Dendritic cell treated with granulocyte-macrophage colony-stimulating factor and Interleukin-4, amounts not matched to agents 40 ng/mL and 50 ng/mL, for 4 days (primary cell): ENCODE results near the gene NRL.
A peak's percentile ranks its signal among the peaks of the same experiment; 100 is the strongest.

Experiments used
- H3K27ac Mint-ChIP-seq: one replicate; pipeline ENCODE4 v1.8.0; 2022; ENCODE audit warnings: mild to moderate bottlenecking, mixed read lengths
- H3K27me3 Mint-ChIP-seq: one replicate; pipeline ENCODE4 v1.8.0; 2022; ENCODE audit warnings: mild to moderate bottlenecking, mixed read lengths
- H3K36me3 Mint-ChIP-seq: one replicate; pipeline ENCODE4 v1.8.0; 2022; ENCODE audit warnings: low read depth, mixed read lengths
- H3K4me1 Mint-ChIP-seq: one replicate; pipeline ENCODE4 v1.8.0; 2022; ENCODE audit warnings: low read depth, mixed read lengths
- H3K4me3 Mint-ChIP-seq: one replicate; pipeline ENCODE4 v1.8.0; 2022; ENCODE audit warnings: mild to moderate bottlenecking, moderate library complexity, mixed read lengths
- H3K9me3 Mint-ChIP-seq: one replicate; pipeline ENCODE4 v1.8.0; 2022; ENCODE audit warnings: mixed read lengths
- intact Hi-C: fragments of 100-400 bp; cut with micrococcal nuclease; formaldehyde crosslinking; loops from one replicate; pipeline ENCODE4 v1.15.0; 2022

The NRL gene

DNA sequence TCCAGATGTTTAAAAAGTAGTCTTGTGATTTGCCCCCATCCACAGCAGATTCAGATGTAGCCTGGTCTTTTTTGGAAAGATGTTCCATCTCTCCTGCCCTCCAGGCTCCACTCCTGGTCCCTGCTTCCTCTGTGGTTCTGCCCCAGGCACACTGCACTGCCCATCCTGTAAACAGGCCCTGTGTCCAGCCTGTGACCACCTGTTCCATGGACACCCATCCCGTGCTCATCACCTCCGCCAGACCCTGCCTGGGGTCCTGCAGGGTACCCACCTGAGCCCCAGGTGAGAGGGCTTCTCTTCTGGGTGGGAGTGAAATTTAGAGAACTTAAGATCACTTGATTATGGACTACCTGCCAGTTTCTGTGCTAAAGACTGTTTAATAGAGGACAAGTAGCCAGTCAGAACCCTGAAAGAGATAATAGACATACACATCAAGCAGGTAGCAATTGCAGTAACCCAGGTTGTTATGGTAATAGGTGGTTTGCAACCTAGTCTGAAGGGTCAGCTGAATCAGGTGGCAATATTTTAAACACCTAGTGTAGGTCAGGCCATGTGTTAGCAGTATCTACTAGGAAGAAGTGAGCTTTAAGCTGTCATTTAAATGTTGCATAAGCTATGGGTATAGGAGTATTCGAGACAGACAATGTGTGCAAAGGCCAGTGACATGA is 34.7 kb upstream of the NRL start:
- H3K4me3 Mint-ChIP-seq: no peak overlapping the region
- no peaks in the 10 kb centered on the region for H3K27me3 Mint-ChIP-seq
- peaks cover 93% of the 10 kb centered on the region for H3K36me3 Mint-ChIP-seq
- H3K9me3 Mint-ChIP-seq: no peaks in the 10 kb centered on the region
- no peak overlapping the region for H3K27ac Mint-ChIP-seq
- intact Hi-C loops: no loop called here
- peaks cover 49% of the 10 kb centered on the region for H3K4me1 Mint-ChIP-seq

DNA sequence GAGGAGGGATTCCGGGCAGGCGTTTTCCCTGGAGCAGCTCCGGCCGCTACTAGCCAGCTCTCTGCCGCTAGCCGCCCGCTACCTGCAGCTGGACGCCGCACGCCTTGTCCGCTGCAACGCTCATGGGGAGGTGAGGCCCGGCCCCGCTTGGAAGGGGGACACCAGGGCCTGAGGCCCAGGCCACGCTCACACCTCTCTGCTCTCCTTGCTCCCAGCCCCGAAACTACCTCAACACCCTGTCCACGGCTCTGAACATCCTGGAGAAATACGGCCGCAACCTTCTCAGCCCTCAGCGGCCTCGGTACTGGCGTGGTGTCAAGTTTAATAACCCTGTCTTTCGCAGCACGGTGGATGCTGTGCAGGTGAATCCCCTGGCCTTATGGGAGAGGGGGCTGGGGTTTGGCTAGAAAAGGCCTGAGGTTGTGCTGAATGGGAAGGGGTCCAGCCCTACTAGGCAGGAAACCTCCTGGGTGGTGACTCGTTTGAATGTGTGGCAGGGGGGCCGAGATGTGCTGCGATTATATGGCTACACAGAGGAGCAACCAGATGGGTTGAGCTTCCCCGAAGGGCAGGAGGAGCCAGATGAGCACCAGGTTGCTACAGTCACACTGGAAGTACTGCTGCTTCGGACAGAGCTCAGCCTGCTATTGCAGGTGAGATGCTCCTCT is 33.1 kb upstream of the NRL start:
- Mint-ChIP-seq H3K4me3 (peak overlapping the region; percentile 98), H3K9me3 (no peaks in the 10 kb centered on the region), H3K36me3 (peaks cover 96% of the 10 kb centered on the region), H3K27ac (peak overlapping the region; percentile 91), H3K4me1 (peaks cover 54% of the 10 kb centered on the region), H3K27me3 (no peaks in the 10 kb centered on the region)
- intact Hi-C loops: loop anchor here (1.0 to 2.0 kb wide), 4 partner anchors 13 to 85 kb away; partner anchors contain the start of genes DCAF11, GMPR2, IPO4 and IRF9

DNA sequence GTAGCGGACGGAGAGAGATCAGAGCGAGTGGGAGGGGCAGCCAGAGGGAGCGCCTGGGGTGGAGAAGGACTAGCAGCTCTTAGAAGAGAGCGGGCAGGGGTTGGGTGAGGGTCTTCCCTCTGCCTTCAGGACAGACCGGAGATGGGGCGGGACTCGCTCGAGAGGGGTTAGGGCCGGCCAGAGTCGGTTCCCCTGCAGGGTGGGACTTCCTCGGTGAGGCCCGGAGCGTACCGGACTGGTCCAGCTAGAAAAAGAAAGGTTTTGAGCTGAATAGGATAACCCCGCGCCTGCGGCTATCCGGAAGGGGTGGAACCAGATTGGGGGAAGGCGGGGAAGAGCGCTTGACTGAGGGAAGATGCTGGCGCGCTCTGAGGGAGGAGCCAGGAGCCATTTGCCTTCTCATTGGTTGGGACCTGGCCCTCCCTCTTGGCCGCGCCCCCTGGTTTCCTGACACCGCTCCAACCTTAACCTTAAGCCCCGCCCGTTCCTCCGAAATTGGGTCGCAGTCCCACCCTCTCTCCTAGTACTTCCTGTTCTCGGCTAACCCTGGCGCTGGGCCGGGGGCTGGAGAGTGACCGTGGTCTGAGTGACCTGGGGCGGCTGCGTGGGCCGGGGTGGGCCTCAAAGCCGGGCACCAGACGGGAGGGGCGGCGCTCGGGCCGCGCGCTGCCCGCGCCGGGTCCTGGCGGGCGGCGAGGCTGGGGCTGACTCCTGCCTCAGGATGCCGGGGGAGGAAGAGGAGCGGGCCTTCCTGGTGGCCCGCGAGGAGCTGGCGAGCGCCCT is 32.4 kb upstream of the NRL start, which contains the start of gene RNF31:
RNF31 (plus strand) TSS at position 521 of the 783 bp plus-strand sequence; CDS start at position 722, 201 bp downstream.
- Mint-ChIP-seq H3K27me3 (no peaks in the 10 kb centered on the region), H3K9me3 (no peaks in the 10 kb centered on the region), H3K4me1 (peaks cover 59% of the 10 kb centered on the region), H3K27ac (peak within 1 kb of the TSS; percentile 91), H3K4me3 (peak within 1 kb of the TSS; percentile 98), H3K36me3 (peaks cover 94% of the 10 kb centered on the region)
- intact Hi-C loops: loop anchor here (1.0 to 2.0 kb wide), 4 partner anchors 14 to 86 kb away; partner anchors contain the start of genes DCAF11, GMPR2, IPO4 and IRF9

DNA sequence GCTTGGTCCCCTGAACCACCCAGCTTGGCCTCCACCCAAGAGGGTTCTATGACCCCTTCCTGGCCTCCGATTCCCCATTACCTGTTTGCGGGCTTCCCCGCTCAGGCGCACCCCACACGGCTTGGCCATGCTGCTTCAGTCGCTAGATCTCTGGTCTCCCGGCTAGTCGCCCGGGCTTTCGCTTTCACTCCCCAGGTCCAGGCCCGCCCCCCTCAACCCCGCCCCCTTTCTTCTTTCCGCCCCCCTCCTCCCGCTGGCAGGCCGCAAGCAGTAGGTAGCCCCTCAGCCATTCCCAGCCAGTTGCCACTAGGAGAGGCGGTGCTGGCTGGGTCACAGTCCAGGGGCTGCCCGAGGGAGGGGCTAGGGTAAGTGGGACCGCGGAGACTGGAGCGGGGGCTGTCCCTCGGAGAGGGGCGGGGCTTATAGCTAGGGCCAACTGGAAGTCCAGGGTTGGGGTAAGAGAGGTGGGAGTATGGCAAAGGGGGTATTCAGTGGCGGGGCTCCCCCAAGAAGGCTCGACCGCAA is 31.8 kb upstream of the NRL start, which contains the start of gene PSME2:
PSME2 (minus strand) TSS at position 158 of the 525 bp plus-strand sequence; CDS start at position 129, 29 bp downstream.
- intact Hi-C loops: loop anchor here (2.0 kb wide), 2 partner anchors 42 to 86 kb away; partner anchors contain the start of genes GMPR2, IPO4 and NEDD8
- Mint-ChIP-seq H3K36me3 (peaks cover 88% of the 10 kb centered on the region), H3K4me3 (peak within 1 kb of the TSS; percentile 98)

DNA sequence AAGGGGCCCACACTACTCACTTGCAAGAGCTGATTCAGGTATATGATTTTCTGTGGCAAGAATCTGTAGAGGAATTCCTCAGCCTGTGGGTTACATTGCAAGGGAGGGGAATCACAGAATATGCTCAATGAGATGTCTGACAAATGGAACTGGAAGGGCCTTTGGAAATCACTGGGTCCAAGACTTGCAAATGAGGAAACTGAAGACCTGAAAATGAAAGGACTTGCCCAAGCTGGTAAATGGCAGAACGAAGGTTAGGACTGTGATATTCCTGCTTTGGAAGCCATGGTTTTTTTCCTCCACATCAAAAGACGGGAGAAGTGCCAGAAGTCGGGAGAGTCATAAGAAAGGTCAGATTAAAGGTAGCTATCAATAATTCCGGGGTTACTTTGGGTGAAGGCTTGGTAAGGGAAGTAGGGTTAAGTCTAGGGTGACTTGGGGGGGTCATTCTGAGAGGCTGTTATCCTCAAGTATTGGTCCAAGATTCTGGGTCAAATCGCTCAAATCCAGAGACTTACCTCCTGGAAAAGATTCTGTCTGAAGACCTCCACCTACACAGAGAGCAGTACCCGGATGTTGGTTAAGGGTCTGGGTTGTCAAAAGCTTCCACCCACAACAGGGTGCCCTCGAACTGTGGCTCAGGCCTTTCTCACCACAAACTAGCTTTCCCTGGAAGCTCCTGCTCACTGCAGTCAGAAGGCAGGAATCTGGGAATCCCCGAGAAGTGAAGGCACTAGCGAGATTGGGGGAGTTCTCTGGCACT is 31.1 kb upstream of the NRL start:
- no peaks in the 10 kb centered on the region for H3K27me3 Mint-ChIP-seq

More for the DNA sequence above, 31.8 kb upstream of the NRL start, which contains the start of gene PSME2:
- no peaks in the 10 kb centered on the region for H3K9me3 Mint-ChIP-seq
- H3K4me1 Mint-ChIP-seq: peaks cover 65% of the 10 kb centered on the region
- H3K27me3 Mint-ChIP-seq: no peaks in the 10 kb centered on the region
- peak within 1 kb of the TSS; percentile 91 for H3K27ac Mint-ChIP-seq

DNA sequence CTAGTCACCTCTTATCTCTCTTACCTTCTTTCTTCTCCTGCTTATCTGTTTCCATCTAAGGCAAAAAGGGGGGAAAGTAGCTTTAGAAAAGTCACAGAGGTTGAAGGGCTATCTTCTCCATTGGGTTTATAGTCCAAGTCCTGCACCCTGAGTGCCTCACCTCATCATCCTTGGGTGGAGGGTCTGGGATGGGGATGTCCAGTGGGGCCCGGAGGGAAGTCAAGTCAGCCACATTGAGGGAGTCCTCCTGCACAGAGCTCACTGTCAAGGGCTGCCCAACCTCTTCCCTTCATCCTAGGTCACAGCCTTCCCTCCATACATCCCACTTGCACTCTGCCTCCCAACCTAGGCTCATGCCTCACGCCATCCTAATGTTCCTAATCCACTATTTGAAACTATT is 30.5 kb upstream of the NRL start:
- peaks cover 69% of the 10 kb centered on the region for H3K4me1 Mint-ChIP-seq
- peak overlapping the region; percentile 98 for H3K4me3 Mint-ChIP-seq
- H3K27me3 Mint-ChIP-seq: no peaks in the 10 kb centered on the region
- H3K27ac Mint-ChIP-seq: peak overlapping the region; percentile 91
- intact Hi-C loops: no loop called here
- H3K9me3 Mint-ChIP-seq: no peaks in the 10 kb centered on the region
- H3K36me3 Mint-ChIP-seq: peaks cover 84% of the 10 kb centered on the region

More for the DNA sequence above, 31.1 kb upstream of the NRL start:
- H3K4me3 Mint-ChIP-seq: peak overlapping the region; percentile 98
- no peaks in the 10 kb centered on the region for H3K9me3 Mint-ChIP-seq
- H3K4me1 Mint-ChIP-seq: peaks cover 67% of the 10 kb centered on the region
- peak overlapping the region; percentile 91 for H3K27ac Mint-ChIP-seq
- intact Hi-C loops: loop anchor here (2.0 kb wide), 2 partner anchors 43 to 87 kb away; partner anchors contain the start of genes GMPR2, IPO4 and NEDD8
- peaks cover 85% of the 10 kb centered on the region for H3K36me3 Mint-ChIP-seq

DNA sequence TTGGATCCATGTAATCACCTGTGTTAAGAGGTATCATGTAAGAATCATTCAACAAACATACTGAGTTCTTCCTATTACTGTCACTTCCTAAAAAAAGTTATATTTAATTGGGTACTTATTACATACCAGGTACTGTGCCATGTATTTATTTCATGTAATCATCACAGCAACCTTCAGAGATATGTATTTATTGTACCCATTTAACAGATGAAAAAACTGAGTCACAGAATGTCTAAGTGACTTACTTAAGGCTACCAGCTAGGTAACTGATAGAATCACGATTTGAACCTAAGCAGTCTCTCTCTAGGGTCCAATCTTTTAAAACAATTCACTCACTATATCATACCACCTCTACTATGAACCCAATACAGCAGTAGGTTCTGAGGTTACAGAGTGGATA is 29.7 kb upstream of the NRL start:
- Mint-ChIP-seq H3K4me3 (no peak overlapping the region), H3K27me3 (no peaks in the 10 kb centered on the region), H3K27ac (no peak overlapping the region), H3K4me1 (peaks cover 69% of the 10 kb centered on the region), H3K36me3 (peaks cover 80% of the 10 kb centered on the region), H3K9me3 (no peaks in the 10 kb centered on the region)
- intact Hi-C loops: no loop called here

DNA sequence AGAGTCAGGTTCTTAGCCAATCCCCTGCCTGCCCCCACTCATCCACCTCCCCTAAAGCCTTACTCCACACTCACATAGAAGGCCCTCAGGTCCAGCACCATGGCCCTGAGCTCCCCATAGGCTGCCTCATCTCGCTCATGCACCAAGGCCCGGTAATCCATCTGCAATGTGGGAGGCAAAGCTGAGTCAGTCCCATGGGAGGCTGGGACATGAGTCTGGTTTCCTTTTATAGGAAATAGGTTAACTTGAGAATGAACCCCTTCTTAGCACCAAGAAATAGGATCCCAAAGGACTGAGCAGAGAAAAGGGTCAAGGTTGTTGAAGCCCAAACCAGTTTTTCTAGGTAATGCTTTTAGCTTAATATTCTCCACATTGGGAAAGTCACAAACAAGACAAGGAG is 28.8 kb upstream of the NRL start:
- Mint-ChIP-seq H3K36me3 (peaks cover 80% of the 10 kb centered on the region), H3K4me1 (peaks cover 69% of the 10 kb centered on the region), H3K9me3 (no peaks in the 10 kb centered on the region), H3K27me3 (no peaks in the 10 kb centered on the region), H3K27ac (no peak overlapping the region), H3K4me3 (no peak overlapping the region)
- intact Hi-C loops: no loop called here

DNA sequence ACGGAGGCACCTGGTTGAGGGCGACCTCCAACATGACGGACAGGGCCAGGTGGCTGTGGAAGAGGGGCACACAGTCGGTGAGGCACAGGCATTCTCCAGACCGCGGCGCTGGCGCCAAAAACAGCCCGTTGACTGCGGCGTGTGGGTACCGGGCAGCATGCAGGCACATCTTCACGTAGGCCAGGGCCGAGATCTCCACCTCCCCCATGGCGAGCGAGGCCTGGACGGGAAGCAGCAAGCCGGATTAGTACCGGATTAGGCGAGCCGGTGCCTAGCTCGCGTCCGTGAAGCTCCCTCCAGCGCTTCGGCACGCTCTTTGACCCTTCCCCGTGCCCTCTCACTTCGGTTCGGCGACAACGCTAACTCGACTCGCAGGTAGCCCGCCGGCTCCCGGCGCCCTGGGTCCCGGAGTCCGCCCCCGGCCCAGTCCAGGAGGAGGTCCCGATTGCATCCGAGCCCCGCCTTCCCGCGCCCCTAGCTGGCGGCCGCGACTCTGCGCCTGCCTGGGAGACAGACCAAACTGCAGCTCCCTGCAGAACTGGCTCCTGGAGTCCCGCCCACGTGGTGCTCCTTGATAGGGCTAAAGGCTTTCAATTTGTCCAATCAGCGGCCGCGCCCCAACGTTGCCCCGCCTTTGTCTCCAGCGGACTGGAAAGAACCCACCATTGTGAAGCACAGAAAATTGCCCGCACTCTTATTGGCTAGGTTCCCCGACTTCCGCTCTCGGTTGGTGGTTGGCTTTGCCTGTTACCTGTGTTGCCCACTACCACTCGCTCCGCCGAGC is 26.5 kb upstream of the NRL start, which contains the start of gene EMC9:
EMC9 (minus strand) TSS at position 495 of the 784 bp plus-strand sequence; CDS start at position 208, 287 bp downstream.
- H3K27ac Mint-ChIP-seq: peak within 1 kb of the TSS; percentile 86
- no peaks in the 10 kb centered on the region for H3K9me3 Mint-ChIP-seq
- peaks cover 82% of the 10 kb centered on the region for H3K4me1 Mint-ChIP-seq
- peak within 1 kb of the TSS; percentile 95 for H3K4me3 Mint-ChIP-seq
- H3K36me3 Mint-ChIP-seq: peaks cover 81% of the 10 kb centered on the region
- H3K27me3 Mint-ChIP-seq: no peaks in the 10 kb centered on the region
- intact Hi-C loops: loop anchor here (1.0 kb wide), 1 partner anchor 27 kb away; the partner anchor contains the start of genes DCAF11 and NRL

DNA sequence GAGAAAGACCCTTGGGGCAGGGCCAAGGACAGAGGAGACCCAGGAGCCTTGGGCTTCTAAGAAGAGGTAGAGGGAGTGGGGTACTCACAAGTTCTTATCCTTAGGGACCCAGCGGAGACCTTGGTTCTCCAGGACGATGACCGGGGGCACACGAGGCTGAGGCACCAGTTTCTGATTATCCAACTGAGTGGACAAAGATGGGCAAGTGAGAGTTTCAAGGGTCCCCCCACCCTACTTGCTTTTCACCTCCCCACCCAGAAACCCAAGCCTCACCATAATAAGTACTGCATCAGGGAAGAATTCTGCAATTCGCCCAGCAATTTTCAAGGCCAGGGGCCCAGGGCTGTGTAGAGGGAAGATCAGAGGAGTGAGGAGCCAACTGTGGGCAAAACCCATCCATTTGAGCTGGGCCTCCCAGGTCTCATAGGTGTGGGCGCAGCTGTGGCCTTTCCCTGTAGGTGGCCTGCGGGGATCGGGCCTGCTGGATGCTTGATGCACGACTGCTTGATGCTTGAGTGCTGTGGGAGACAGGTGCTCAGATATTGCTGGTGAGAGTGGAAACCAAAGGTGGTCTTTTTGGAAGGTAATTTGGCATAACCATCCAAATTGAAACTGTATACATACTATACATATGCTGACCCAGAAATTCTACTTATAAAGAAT is 24.7 kb upstream of the NRL start:
- no peaks in the 10 kb centered on the region for H3K27me3 Mint-ChIP-seq
- intact Hi-C loops: no loop called here
- H3K9me3 Mint-ChIP-seq: no peaks in the 10 kb centered on the region
- H3K36me3 Mint-ChIP-seq: peaks cover 65% of the 10 kb centered on the region
- peaks cover 72% of the 10 kb centered on the region for H3K4me1 Mint-ChIP-seq
- no peak overlapping the region for H3K4me3 Mint-ChIP-seq
- H3K27ac Mint-ChIP-seq: peak overlapping the region; percentile 42

DNA sequence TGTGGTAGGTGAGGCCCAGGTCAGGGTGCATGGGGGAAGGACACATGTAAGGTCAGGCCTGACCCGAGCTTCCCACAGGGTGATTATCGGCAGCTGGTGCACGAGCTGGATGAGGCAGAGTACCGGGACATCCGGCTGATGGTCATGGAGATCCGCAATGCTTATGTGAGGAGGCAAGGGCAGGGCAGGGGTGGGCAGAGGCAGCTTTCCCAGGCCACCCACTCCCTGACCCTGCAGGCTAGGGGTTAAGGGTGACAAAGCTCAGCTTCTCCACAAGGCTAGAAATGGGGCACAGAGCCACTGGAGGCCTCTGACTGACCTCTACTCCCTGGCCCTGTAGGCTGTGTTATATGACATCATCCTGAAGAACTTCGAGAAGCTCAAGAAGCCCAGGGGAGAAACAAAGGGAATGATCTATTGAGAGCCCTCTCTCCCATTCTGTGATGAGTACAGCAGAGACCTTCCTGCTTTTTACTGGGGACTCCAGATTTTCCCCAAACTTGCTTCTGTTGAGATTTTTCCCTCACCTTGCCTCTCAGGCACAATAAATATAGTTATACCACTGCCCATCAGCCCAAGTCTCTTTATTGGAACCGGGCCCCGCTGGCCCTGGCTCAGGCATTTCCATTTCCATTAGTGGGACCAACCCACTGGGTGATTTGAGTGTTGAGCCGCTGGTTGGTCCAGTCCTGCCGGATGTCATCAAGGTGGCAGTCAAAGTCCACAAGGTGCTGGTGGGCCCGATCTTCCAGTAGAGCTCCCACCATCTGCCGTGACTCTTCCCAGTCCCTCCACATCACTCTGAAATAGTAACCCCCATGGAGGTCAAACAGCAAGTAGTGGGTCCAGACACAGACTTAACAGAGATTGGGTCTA is 23.9 kb upstream of the NRL start:
- H3K27ac Mint-ChIP-seq: peak overlapping the region; percentile 76
- H3K9me3 Mint-ChIP-seq: no peaks in the 10 kb centered on the region
- intact Hi-C loops: no loop called here
- peaks cover 57% of the 10 kb centered on the region for H3K36me3 Mint-ChIP-seq
- no peak overlapping the region for H3K4me3 Mint-ChIP-seq
- H3K27me3 Mint-ChIP-seq: no peaks in the 10 kb centered on the region
- H3K4me1 Mint-ChIP-seq: peaks cover 67% of the 10 kb centered on the region
